ENCODE measurements around the gene ELF5.

GRCh38 chr11:34510673-34511072 is 2.9 kb downstream of the ELF5 start:
- TF ChIP-seq CTCF (IDR thresholded peaks at IDR 0.05; ENCODE audit: extremely low read depth in 1 of 2, insufficient read depth in 1 of 2, low read depth in 1 of 2, low read length in 2 of 2) = no peak
- no peak for TF ChIP-seq POLR2AphosphoS5 (IDR thresholded peaks at IDR 0.05; ENCODE audit: insufficient read depth, low read depth, low read length)
- TF ChIP-seq EZH2 (IDR thresholded peaks at IDR 0.05; ENCODE audit: borderline replicate concordance, low read depth, low read length, severe bottlenecking) = no peak
- TF ChIP-seq POLR2A (IDR thresholded peaks at IDR 0.05; ENCODE audit: low read depth, low read length) = no peak
- TF ChIP-seq MAX (IDR thresholded peaks at IDR 0.05; ENCODE audit: insufficient read depth, insufficient read length) = no peak
- TF ChIP-seq JUN (IDR thresholded peaks at IDR 0.05; ENCODE audit: borderline replicate concordance, insufficient read depth, insufficient read length, low read depth) = no peak
- no peak for TF ChIP-seq MYC (IDR thresholded peaks at IDR 0.05; ENCODE audit: low read depth, low read length)

Measured in endothelial cell of umbilical vein (primary cell).